HG03342 (cell line): ENCODE results near the gene ADAMTS17.

Source experiments
- ATAC-seq: cut with Tn5 transposase; IDR thresholded peaks from one replicate; pipeline ENCODE4 v1.9.1; 2021; ENCODE audit warnings: mild to moderate bottlenecking, moderate library complexity; ENCODE audit not compliant: unreplicated experiment

Gene ADAMTS17

GRCh38 chr15:100311833-100312476, 29.8 kb downstream of the ADAMTS17 start:
- ATAC-seq, result no peak

GRCh38 chr15:100311154-100311625, 30.6 kb downstream of the ADAMTS17 start:
- ATAC-seq, result no peak

GRCh38 chr15:100310513-100311153, 31.1 kb downstream of the ADAMTS17 start:
- ATAC-seq, result no peak

- ATAC-seq, result no peak
Observed at GRCh38 chr15:100310041-100310405, 31.8 kb downstream of the ADAMTS17 start.

GRCh38 chr15:100309109-100310040, 32.4 kb downstream of the ADAMTS17 start:
- ATAC-seq, result no peak

- no peak for ATAC-seq
Observed at GRCh38 chr15:100308608-100309007, 33.2 kb downstream of the ADAMTS17 start.

- ATAC-seq, result no peak
Observed at GRCh38 chr15:100308213-100308600, 33.6 kb downstream of the ADAMTS17 start.

- no peak for ATAC-seq
Observed at GRCh38 chr15:100307241-100308212, 34.2 kb downstream of the ADAMTS17 start.

GRCh38 chr15:100306098-100306497, 35.7 kb downstream of the ADAMTS17 start:
- no peak for ATAC-seq

GRCh38 chr15:100301910-100302431, 39.8 kb downstream of the ADAMTS17 start:
- no peak for ATAC-seq

- no peak for ATAC-seq
Observed at GRCh38 chr15:100298257-100298656, 43.5 kb downstream of the ADAMTS17 start.

- no peak for ATAC-seq
Observed at GRCh38 chr15:100297812-100298211, 44.0 kb downstream of the ADAMTS17 start.

- no peak for ATAC-seq
Observed at GRCh38 chr15:100295939-100296565, 45.7 kb downstream of the ADAMTS17 start.

GRCh38 chr15:100292010-100292409, 49.8 kb downstream of the ADAMTS17 start:
- ATAC-seq, result no peak

GRCh38 chr15:100291106-100291505, 50.7 kb downstream of the ADAMTS17 start:
- ATAC-seq, result no peak

GRCh38 chr15:100285641-100286295, 56.0 kb downstream of the ADAMTS17 start:
- no peak for ATAC-seq

GRCh38 chr15:100284701-100285100, 57.1 kb downstream of the ADAMTS17 start:
- ATAC-seq, result no peak

GRCh38 chr15:100284191-100284590, 57.6 kb downstream of the ADAMTS17 start:
- no peak for ATAC-seq
